Heart left ventricle (tissue), 13 donors: ENCODE measurements around the gene ERP27.

Experiments
- POLR2A ChIP-seq, 2 donors: fragments of 450-650 bp; IDR thresholded peaks; one replicate each; pipeline ENCODE4 v1.6.1; 2017; ENCODE audit warnings: antibody characterized with exemption in 2 of 2, mild to moderate bottlenecking in 2 of 2, moderate library complexity in 2 of 2
- TF ChIP-seq, protein P1 (sequence below), 12 donors: fragments of 200-600 bp; sonication (generic) in 4 of 12; IDR thresholded peaks; one replicate each; pipeline versions ENCODE4 v1.5.0 to v1.8.0; 2018 to 2022; ENCODE audit warnings: antibody characterized with exemption in 12 of 12, mild to moderate bottlenecking in 5 of 12
- donor health status: ischemic (EF 13 %, LVEDD 7.1; RV severe dilation, severe dysfunction).
- donor health status: DM: no; HTN: yes; CAD: no.
- donor health status: DM: no; HTN: no; CAD: no.
- donor health status: ischemic (EF 25% LVEDD 6.9; RV normal size, moderate dysfunction).
- donor health status: ischemic (EF 25% LVEDD 5.7; RV mildly dilated, moderate dysfunction).
- donor health status: ischemic (EF 35%, LVEDD 5.7; RV mildly dilated, moderate dysfunction).
- donor health status: nonischemic (EF 11% LVEDD 7.7; RV severe dilation, severe dysfunction).
- donor health status: DM: yes; HTN: yes; CAD: no.
- donor health status: PGD.
- donor health status: ischemic (EF 29% LVEDD 5.4; RV normal size, mild dysfunction).
- donor health status: nonischemic (EF 23%, LVEDD 6.1; RV moderate dilation, normal function).

- TF ChIP-seq POLR2A (IDR thresholded peaks at IDR 0.05), result no peak
- TF ChIP-seq, protein P1, sequence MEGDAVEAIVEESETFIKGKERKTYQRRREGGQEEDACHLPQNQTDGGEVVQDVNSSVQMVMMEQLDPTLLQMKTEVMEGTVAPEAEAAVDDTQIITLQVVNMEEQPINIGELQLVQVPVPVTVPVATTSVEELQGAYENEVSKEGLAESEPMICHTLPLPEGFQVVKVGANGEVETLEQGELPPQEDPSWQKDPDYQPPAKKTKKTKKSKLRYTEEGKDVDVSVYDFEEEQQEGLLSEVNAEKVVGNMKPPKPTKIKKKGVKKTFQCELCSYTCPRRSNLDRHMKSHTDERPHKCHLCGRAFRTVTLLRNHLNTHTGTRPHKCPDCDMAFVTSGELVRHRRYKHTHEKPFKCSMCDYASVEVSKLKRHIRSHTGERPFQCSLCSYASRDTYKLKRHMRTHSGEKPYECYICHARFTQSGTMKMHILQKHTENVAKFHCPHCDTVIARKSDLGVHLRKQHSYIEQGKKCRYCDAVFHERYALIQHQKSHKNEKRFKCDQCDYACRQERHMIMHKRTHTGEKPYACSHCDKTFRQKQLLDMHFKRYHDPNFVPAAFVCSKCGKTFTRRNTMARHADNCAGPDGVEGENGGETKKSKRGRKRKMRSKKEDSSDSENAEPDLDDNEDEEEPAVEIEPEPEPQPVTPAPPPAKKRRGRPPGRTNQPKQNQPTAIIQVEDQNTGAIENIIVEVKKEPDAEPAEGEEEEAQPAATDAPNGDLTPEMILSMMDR (IDR thresholded peaks at IDR 0.05), result no peak
Observed at GRCh38 chr12:14959916-14960496, 21.7 kb upstream of the ERP27 start.
